ENCODE data around the gene COG7.

DNA sequence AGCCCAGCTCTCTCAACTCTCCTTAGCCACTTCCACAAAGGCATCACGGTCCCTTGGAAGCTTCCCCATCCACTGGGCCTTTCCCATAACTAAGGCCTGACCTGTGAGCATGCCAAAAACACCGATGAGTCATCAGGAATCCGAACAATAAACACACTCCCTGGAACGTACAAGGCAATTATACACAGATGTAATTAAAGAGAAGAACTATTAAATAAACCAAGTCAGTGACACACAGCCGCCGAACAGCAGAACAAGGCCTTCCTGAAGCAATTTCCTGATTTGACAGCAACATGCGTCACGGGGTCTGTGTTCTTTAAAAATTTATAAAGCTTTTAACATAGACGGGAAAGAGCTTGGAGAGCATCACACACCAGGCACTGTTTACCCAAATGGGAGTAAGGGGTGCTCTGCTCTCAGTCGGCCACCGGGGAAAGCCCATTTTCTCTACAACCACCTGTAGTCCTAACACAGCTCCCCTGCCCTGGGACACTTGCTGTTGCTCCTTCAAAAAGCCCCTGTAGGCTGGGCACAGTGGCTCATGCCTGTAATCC, 29.4 kb downstream of the COG7 start:
- no peak for TF ChIP-seq EP300 (IDR thresholded peaks at IDR 0.05; ENCODE audit: borderline replicate concordance in 1 of 2, low read depth in 1 of 2, low read length in 1 of 2)
- TF ChIP-seq YY1 (IDR thresholded peaks at IDR 0.05; ENCODE audit: low read depth): no peak
- no peak for TF ChIP-seq GABPA (IDR thresholded peaks at IDR 0.05; ENCODE audit: low read depth)
- TF ChIP-seq, protein P1, sequence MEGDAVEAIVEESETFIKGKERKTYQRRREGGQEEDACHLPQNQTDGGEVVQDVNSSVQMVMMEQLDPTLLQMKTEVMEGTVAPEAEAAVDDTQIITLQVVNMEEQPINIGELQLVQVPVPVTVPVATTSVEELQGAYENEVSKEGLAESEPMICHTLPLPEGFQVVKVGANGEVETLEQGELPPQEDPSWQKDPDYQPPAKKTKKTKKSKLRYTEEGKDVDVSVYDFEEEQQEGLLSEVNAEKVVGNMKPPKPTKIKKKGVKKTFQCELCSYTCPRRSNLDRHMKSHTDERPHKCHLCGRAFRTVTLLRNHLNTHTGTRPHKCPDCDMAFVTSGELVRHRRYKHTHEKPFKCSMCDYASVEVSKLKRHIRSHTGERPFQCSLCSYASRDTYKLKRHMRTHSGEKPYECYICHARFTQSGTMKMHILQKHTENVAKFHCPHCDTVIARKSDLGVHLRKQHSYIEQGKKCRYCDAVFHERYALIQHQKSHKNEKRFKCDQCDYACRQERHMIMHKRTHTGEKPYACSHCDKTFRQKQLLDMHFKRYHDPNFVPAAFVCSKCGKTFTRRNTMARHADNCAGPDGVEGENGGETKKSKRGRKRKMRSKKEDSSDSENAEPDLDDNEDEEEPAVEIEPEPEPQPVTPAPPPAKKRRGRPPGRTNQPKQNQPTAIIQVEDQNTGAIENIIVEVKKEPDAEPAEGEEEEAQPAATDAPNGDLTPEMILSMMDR (IDR thresholded peaks at IDR 0.05): no peak
